Smooth muscle cell of the brain vasculature (primary cell): ENCODE measurements around the gene MIDN.

Experiments used
- DNase-seq: peaks from one replicate; pipeline ENCODE4 v3.0.0-alpha.2; 2012; ENCODE audit warnings: low read depth, low spot score

MIDN gene

GRCh38 chr19:1220976-1221903, 27.1 kb upstream of the MIDN start:
- DNase-seq: no peak

GRCh38 chr19:1221904-1222255, 26.5 kb upstream of the MIDN start:
- no peak for DNase-seq

DNA sequence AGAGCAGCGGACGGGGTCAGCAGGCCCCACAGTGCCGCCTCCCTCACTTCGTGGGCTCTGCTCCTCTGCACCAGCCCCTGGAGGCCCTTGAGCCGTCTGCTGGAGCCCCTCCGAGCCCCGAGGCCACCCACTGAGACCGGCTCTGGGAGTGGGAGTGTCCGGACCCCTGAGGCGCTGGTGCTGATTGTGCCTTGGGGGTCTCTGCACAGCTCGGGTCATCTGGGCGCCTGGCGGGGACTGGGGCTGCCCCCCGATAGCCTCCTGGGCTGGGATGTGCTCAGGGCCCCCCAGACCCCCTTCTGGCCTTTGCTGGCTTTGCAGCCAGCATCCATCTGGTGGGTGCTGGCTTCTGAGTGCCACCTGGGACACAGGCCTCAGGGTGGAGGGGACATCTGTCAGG, 26.0 kb upstream of the MIDN start:
- no peak for DNase-seq

- no peak for DNase-seq
Measured at GRCh38 chr19:1223018-1223855, 25.1 kb upstream of the MIDN start.

- DNase-seq: no peak
Measured at GRCh38 chr19:1224047-1224825, 24.1 kb upstream of the MIDN start.

GRCh38 chr19:1224847-1225246, 23.5 kb upstream of the MIDN start:
- no peak for DNase-seq

DNA sequence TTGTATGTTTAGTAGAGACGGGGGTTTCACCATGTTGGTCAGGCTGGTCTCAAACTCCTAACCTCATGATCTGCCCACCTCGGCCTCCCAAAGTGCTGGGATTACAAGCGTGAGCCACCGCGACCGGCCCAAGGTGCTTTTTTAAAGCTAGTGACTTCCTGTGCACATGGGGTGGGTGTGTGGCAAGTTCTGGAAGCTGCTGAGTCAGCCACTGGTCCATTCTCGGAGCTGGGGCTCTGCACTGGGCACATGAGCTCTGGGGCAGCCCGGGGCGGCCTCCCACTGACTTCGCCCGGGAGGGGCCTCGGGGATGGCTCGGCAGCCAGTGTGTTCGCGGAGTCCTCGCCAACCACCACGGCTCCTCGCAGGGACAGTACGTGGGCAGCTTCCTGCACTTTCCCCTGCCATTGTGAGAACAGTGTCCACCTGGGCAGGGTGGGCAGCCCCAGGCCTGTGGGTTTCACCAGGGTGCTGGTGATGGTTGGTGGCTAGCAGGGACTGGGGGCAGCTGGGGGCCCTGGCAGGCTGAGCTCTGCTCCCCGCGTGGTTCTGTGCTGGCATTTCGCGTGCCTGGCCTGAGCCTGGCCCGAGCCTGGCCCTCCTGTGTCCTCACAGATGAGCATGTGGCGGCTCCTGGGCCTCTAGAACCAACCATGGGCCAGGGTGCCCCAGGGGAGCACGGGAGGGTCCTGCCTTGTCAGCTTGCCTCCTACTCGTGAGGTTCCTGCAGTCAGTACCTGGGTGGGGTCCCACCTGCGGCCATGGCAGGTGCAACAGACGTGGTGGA, 22.8 kb upstream of the MIDN start:
- DNase-seq: no peak

GRCh38 chr19:1226227-1226518, 22.2 kb upstream of the MIDN start:
- DNase-seq: no peak

DNA sequence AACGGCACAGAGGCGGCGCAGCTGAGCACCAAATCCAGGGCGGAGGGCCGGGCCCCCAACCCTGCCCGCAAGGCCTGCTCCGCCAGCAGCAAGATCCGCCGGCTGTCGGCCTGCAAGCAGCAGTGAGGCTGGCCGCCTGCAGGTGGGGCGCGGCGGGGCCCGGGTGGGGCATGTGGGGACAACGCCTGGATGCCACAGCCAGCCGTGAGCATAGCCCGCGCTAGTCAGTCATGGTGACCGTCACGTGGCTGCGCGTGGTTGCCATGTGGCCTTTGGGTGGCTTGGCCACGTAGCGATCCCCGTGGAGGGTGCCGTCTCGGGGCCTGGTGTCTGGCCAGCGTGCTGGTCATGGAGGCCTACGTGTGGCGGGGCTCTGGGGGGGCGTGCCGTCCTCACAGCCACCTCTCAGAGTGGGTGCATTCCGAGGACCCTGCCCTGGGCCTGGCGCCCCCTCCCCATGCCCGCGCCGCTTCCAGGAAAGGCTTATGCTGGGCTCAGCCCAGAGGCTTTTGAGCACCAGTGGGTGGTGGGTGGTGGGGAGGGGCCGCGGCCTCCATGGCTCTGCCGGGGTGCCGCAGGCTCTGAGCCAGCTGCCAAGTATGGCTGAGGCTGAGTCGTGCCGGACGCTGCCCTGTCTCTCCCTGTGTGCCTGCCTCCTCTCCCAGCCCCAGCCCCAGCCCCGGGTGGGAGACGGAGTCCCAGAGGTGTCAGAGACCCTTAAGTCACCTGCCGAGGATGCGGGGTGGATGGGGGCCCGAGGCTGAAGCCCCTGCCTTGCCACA, 21.7 kb upstream of the MIDN start:
- DNase-seq: no peak

- no peak for DNase-seq
Measured at GRCh38 chr19:1227304-1228054, 20.9 kb upstream of the MIDN start.

DNA sequence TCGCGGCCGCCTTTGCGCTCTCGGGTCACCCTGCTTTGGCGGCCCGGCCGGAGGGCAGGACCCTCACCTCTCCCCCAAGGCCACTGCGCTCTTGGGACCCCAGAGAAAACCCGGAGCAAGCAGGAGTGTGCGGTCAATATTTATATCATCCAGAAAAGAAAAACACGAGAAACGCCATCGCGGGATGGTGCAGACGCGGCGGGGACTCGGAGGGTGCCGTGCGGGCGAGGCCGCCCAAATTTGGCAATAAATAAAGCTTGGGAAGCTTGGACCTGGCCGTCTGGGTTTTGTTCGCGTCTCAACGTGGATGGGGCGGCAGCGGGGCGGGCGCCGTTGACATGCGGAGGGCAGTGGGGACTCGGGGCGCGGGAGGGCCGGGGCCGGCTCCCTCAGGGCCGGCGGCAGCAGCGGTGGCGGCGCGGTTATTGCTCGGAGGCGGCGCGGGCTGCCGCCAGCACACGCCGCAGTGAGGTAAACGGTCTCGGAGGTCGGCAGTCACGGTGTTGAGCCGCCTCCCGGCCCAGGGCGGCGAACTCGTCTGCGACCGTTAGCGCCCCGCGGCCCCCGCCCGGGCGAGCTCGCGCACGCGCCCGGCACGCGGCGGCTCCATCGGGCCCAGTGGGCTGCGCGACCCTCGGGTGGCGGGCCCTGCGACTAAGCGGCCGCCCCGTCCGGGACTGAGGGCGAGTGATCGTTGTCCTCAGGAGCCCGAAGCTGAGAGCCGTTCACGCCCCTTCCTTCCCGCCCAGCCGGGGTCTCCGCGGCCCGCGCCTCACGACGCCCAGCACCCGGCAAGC, 20.0 kb upstream of the MIDN start:
- DNase-seq: no peak

- DNase-seq: no peak
Measured at GRCh38 chr19:1229056-1229923, 19.1 kb upstream of the MIDN start.

GRCh38 chr19:1229924-1230782, 18.2 kb upstream of the MIDN start:
- DNase-seq: no peak

DNA sequence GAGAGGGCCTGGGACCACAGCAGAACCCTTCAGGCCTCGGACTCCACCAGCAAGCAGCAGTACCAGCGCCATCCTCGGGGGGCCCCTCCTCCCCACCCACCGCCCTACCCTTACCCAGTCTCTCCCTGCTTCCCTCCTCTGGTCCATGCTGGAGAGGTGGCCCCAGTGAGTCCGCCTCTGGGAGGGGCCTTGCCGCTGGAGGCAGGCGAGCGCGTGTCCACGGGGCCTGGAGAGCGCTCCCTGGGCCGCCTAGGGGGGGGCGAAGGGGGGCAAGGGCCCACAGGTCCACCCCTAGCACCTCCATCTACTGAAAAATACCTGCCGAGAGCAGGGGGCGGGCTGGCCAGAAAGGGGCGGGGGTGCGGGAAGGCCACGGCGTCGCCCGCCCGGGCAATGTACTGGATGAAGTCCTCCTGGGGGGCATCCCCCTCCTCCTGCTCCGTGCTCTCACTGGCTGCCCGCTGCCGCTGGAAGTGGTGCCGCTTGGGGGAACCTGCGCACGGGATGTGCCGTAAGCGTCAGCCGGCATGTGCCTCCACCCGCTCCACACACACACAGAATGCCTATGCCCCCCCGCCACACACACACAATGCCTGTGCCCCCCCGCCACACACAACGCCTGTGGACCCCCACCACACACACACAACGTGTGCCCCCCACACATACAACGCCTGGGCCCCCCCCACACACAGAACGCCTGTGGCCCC, 17.4 kb upstream of the MIDN start:
- no peak for DNase-seq

- no peak for DNase-seq
Measured at GRCh38 chr19:1231729-1232637, 16.4 kb upstream of the MIDN start.
